Choroid plexus epithelial cell (primary cell): ENCODE data around the gene WASF2.

Source experiments
- DNase-seq: peaks from one replicate; pipeline ENCODE4 v3.0.0-alpha.2; 2010; ENCODE audit warnings: low read depth
- H3K4me3 ChIP-seq: 2 replicates; pipeline ENCODE4 v1.5.1; 2011; ENCODE audit warnings: low read depth, mild to moderate bottlenecking, control low read depth, low read length, moderate library complexity
- TF ChIP-seq, protein P1 (sequence below): conservative IDR thresholded peaks from 2 replicates; pipeline ENCODE4 v1.5.1; 2011; ENCODE audit warnings: low read depth, mild to moderate bottlenecking, control low read depth, inconsistent platforms, low read length, moderate library complexity

Gene WASF2

DNA sequence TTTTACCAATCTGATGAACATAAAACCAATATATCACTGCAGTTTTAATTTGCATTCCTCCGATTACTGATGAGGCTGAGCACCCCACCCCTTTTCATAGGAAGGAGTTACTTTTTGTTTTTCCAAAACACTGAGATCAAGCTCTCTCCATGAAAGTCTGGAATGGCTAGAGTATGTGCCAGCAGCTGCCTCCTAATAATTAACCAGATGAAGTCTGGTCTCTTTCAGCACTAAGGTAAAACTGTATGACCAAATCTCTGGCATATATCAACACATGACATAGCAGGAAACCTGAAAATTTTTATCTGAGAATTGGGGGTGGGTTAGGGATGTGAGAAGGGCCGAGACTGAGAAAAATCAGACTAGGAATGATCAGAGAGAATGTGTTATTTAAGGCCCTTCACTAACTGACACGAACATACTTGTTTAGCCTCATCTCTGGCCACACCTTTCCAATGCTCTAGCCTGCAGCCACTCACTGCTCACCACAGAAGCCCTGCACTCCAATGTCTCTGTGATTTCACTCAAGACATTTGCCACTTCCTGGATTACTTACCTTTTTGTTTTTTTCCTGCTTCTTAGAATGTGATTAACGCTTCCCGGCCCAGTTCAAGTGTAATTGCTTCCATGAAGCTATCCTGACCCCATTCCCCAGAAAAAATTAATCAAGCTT, 34.7 kb downstream of the WASF2 start:
- H3K4me3 ChIP-seq = no peak overlapping the region
- DNase-seq = no peak
- TF ChIP-seq, protein P1, sequence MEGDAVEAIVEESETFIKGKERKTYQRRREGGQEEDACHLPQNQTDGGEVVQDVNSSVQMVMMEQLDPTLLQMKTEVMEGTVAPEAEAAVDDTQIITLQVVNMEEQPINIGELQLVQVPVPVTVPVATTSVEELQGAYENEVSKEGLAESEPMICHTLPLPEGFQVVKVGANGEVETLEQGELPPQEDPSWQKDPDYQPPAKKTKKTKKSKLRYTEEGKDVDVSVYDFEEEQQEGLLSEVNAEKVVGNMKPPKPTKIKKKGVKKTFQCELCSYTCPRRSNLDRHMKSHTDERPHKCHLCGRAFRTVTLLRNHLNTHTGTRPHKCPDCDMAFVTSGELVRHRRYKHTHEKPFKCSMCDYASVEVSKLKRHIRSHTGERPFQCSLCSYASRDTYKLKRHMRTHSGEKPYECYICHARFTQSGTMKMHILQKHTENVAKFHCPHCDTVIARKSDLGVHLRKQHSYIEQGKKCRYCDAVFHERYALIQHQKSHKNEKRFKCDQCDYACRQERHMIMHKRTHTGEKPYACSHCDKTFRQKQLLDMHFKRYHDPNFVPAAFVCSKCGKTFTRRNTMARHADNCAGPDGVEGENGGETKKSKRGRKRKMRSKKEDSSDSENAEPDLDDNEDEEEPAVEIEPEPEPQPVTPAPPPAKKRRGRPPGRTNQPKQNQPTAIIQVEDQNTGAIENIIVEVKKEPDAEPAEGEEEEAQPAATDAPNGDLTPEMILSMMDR = no peak

DNA sequence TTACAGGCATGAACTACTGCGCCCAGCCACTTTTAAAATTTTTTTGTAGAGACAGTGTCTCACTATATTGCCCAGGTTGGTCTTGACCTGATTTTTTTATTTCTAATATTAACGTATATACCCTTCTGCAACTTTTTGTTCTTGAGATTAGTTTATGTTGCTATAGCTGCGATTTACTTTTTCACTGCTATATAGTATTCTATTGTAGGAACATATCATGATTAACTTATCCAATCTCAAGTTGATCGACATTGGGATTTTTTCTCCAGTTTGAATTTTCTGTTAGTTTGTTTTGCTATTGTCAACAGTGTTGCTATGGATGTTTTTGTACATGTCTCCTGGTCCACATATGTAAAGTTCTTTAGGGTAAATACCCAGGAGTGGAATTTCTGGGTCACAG, 35.4 kb downstream of the WASF2 start:
- no peak overlapping the region for H3K4me3 ChIP-seq
- TF ChIP-seq, protein P1 = no peak
- DNase-seq = no peak

DNA sequence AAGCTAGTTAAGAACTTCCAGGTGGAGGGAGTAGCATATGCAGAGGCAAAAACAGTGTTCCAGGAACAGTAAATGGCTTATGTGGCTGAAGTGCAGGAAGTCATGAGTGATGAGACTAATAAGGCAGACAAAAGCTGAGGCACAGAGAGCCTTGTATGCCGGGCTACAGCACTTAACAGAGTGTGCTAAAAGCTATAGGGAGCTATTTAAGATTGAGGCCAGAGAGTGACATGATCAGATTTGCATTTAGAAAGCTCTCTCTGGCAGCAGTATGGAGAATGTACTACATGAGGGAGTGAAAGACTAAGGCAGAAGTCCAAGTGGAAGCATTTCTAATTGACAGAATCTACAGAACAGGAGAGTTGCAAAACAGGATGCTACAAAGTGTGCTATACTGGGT, 38.6 kb downstream of the WASF2 start:
- no peak for DNase-seq
- TF ChIP-seq, protein P1 = no peak
- H3K4me3 ChIP-seq = no peak overlapping the region

DNA sequence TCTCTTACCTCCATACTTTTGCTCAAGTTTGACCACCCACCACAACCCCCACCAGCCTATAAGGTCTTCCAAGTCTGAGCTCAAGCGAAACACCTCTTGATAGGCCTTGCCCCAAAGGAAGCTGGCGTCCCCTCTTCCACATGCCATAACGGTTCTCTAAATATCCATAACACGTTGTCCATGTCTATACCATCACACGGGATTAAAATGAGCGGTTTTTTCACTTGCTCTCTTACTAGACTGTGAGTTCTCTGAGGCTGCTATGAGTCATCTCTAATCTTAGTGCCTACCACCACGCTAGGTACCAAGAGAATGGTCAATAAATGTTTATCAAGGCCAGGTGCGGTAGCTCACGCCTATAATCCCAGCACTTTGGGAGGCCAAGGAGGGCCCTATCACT, 41.0 kb downstream of the WASF2 start:
- TF ChIP-seq, protein P1 = no peak
- no peak for DNase-seq

DNA sequence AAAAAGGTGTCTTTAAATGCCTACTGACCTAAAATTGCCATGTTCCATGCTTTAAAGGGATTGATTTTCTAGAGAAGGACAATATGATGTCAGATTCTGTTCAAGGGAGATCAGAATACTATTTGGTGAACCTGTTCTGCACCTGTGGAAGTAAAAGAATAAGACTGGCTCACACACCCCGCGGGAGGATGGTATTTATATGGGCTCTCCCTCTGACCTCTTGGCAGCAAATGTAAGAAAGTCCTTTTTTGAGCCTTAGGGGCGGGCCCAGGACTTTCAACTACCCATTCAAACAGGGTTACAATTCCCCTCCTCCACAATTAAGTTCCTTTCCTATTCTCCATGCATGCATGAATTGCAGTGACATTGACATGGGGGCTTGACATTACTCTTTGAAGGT, 42.1 kb downstream of the WASF2 start:
- DNase-seq = no peak
- TF ChIP-seq, protein P1 = no peak
- H3K4me3 ChIP-seq = no peak overlapping the region

More for the DNA sequence above, 41.0 kb downstream of the WASF2 start:
- no peak overlapping the region for H3K4me3 ChIP-seq

DNA sequence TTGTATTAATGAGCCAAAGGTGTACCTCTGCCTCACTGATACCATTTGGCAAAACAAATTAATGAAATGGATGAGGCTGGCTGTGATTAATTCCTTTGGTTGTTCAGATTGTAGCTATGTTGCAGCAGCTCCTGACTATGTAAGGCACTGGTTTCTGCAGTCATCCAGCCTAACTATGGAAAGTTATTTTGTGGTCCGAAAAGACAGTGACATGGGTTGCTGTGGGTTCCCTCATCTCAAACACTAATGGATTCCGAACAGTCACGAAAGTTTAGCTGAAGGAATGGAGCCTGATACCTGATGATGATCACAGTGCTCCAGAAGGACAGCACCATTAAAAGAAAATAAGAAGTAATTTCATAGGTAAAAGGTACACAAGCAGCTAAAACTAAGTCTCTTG, 42.6 kb downstream of the WASF2 start:
- TF ChIP-seq, protein P1 = no peak
- DNase-seq = no peak
- H3K4me3 ChIP-seq = no peak overlapping the region

DNA sequence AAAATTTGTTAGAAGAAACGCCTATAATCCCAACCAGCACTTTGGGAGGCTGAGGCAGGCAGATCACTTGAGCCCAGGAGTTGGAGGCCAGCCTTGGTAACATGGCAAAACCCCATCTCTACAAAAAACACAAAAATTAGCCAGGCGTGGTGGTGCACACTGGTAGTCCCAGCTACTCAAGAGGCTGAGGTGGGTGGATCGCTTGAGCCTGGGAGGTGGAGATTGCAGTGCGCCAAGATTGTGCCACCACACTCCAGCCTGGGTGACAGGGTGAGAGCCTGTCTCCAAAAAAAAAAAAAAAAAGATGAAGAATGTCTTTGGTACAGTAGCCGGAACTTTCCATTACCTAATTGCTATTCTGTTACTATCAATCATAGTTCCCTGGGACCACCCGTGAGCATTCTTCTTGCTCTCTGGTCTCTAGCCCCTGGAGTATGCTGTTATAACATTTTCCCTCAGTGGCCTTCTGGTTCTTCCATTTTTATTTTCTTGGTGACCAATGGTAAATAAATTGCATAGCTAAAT, 43.4 kb downstream of the WASF2 start:
- TF ChIP-seq, protein P1 = no peak
- no peak for DNase-seq
- H3K4me3 ChIP-seq = no peak overlapping the region
